Adrenal gland (tissue), 12 donors: ENCODE measurements around the gene NSG1. TPM values are rescaled to one million over a fixed set of nuclear protein-coding genes. Genes with fewer than 3 reads are reported as not detected.
A peak's percentile ranks its signal among the peaks of the same experiment; 100 is the strongest.
"Not testable (repeated sequence)": the region's sequence is repeated elsewhere in the genome, so short reads cannot be mapped to it uniquely, and the experiment has no call there.

Experiments used
- DNase-seq, 7 donors: peaks; one replicate each; pipeline ENCODE4 v3.0.0-alpha.2; 2019 to 2020
- H3K27ac ChIP-seq, 5 donors: fragments of 200-600 bp; sonication (generic) in 4 of 5; 1 replicate in 3 of 5; 2 replicates in 2 of 5; pipeline versions ENCODE4 v1.5.1 to v1.8.0; 2016 to 2020; ENCODE audit warnings: mild to moderate bottlenecking in 1 of 5
- H3K27me3 ChIP-seq: fragments of 200-600 bp; 2 replicates; pipeline ENCODE4 v1.8.0; 2021
- H3K36me3 ChIP-seq, 2 donors: fragments of 200-600 bp; replicated peaks in 1 of 2; 1 replicate in 1 of 2; 2 replicates in 1 of 2; pipeline versions ENCODE4 v1.5.1 to v1.8.0; 2018 to 2022
- H3K4me1 ChIP-seq, 2 donors: fragments of 200-600 bp; replicated peaks in 1 of 2; 1 replicate in 1 of 2; 2 replicates in 1 of 2; pipeline versions ENCODE4 v1.5.1 to v1.8.0; 2018 to 2021
- H3K4me3 ChIP-seq, 4 donors: fragments of 200-600 bp; sonication (generic) in 3 of 4; one replicate each; pipeline ENCODE4 v1.5.1; 2016 to 2018
- H3K9me3 ChIP-seq, 3 donors: fragments of 200-600 bp; sonication (generic) in 1 of 3; replicated peaks in 1 of 3; 1 replicate in 2 of 3; 2 replicates in 1 of 3; pipeline versions ENCODE4 v1.5.1 to v1.8.0; 2016 to 2021
- CTCF ChIP-seq, 6 experiments: fragments of 450-650 bp in 4 of 6; fragments of 200-600 bp in 2 of 6; sonication (generic) in 1 of 6; IDR thresholded peaks; 1 replicate in 5 of 6; 2 replicates in 1 of 6; pipeline versions ENCODE4 v1.5.1 to v1.8.0; 2016 to 2021; ENCODE audit warnings: antibody characterized with exemption in 6 of 6, mild to moderate bottlenecking in 2 of 6, moderate library complexity in 1 of 6
- POLR2A ChIP-seq, 2 donors: fragments of 450-650 bp; IDR thresholded peaks; one replicate each; pipeline ENCODE4 v1.6.1; 2017; ENCODE audit warnings: antibody characterized with exemption in 2 of 2, mild to moderate bottlenecking in 2 of 2, moderate library complexity in 1 of 2
- WGBS, 4 donors: extraction: QIAGEN DNeasy Blood & Tissue Kit in 2 of 4; methylation state at CpG; one replicate each; pipeline versions ENCODE4 v1.1.5 to v1.1.7; 2013 to 2017; 5-methylcytosine and 5-hydroxymethylcytosine counted together
- intact Hi-C, 2 donors: fragments of 100-400 bp; cut with DNase I; formaldehyde crosslinking; loops; one replicate each; pipeline versions ENCODE4 v1.14.1 to v1.15.0; 2022 to 2023
- polyA plus RNA-seq, 3 donors: library from polyadenylated mRNA; stranded (reverse); fragments of 200-250 nt in 2 of 3; fragments of 350-450 nt in 1 of 3; fragmentation: Illumina TruSeq in 1 of 3; extraction: RNeasy Lipid Tissue Mini Kit (QIAGEN cat#74804) in 1 of 3; gene quantifications; one replicate each; pipeline ENCODE4 v1.2.3, GENCODE V29; 2013 to 2014
- total RNA-seq, 9 donors: library from RNA; depleted of rRNA in 4 of 9; stranded (reverse); fragments of >200 nt in 4 of 9; fragments of 120-200 nt in 1 of 9; fragmentation: NEBNext Ultra II Directional in 1 of 9; extraction: Animal tissue kit (Norgen Biotek cat#: 25700) in 1 of 9; gene quantifications; one replicate each; pipeline versions ENCODE4 v1.1.0 to v1.2.4, GENCODE V29; 2013 to 2023
- donor health status: healthy with polysubstance abuse.
- donor health status: Bipolar disorder and iron deficiency.
- donor health status: DM: yes; HTN: yes; CAD: no.
- donor health status: DM: no; HTN: no; CAD: no.
- donor health status: DM: no; HTN: no; CAD: no.
- donor health status: DM: yes; HTN: yes; CAD: no.

Gene NSG1
- total and polyA plus RNA-seq, 12 donors, result 1.4 to 42.7 (median 9.9) TPM

GRCh38 chr4:4461178-4461577 is 74.3 kb downstream of the NSG1 start:
- peaks cover 0 to 12% of the 10 kb centered on the region in 2 donors for H3K36me3 ChIP-seq

DNA sequence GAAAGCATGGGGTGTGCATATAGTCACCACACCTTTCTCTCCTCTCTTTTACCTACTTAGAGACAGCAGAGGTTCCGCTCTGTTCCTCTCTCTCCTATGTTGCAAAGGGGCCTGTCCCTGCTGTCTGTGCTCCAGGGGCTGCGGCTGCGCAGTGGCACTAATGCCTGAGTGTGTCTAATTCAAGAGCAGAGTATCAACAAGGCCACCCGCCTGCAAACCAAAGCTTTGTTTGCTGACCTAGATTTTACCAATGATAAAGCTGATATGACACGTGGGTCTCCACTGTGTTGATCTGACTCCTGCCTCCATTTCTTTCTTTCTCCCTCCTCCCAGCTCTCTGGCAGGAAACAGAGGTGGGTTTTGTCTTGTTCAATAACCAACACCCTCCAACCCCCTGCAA is 74.9 kb downstream of the NSG1 start:
- Histone ChIP-seq H3K36me3 (peaks cover 0 to 8% of the 10 kb centered on the region in 2 donors), H3K27me3 (no peaks in the 10 kb centered on the region), H3K27ac (peak overlapping the region; percentile 45 to 77 (median 58)), H3K4me1 (peaks cover 24 to 40% of the 10 kb centered on the region in 2 donors), H3K9me3 (no peaks in the 10 kb centered on the region), H3K4me3 (peak overlapping the region in 1 of 4 donors; percentile 13)
- TF ChIP-seq POLR2A (IDR thresholded peaks at IDR 0.05) (peak in 1 of 2 donors; percentile 64), CTCF (IDR thresholded peaks at IDR 0.05) (no peak)
- DNase-seq, result peak; percentile 71 to 94 (median 89)
- 42 to 55% (median 48%) methylated on average over 5 of the region's 5 CpGs for WGBS, 4 donors
- intact Hi-C loops, result no loop called here

More at GRCh38 chr4:4461178-4461577, 74.3 kb downstream of the NSG1 start:
- Histone ChIP-seq H3K27me3 (no peaks in the 10 kb centered on the region), H3K9me3 (no peaks in the 10 kb centered on the region), H3K27ac (peak overlapping the region; percentile 18 to 77 (median 58)), H3K4me3 (peak overlapping the region in 1 of 4 donors; percentile 13), H3K4me1 (peaks cover 24 to 47% of the 10 kb centered on the region in 2 donors)
- no peak for TF ChIP-seq CTCF (IDR thresholded peaks at IDR 0.05)
- no peak for TF ChIP-seq POLR2A (IDR thresholded peaks at IDR 0.05)
- intact Hi-C loops, result no loop called here
- DNase-seq, result no peak

GRCh38 chr4:4462970-4463369 is 76.1 kb downstream of the NSG1 start:
- intact Hi-C loops, result no loop called here
- TF ChIP-seq CTCF (IDR thresholded peaks at IDR 0.05) (no peak), POLR2A (IDR thresholded peaks at IDR 0.05) (no peak)
- Histone ChIP-seq H3K9me3 (no peaks in the 10 kb centered on the region), H3K4me1 (peaks cover 24 to 29% of the 10 kb centered on the region in 2 donors), H3K27ac (peak overlapping the region in 3 of 5 donors; percentile 11 to 77 (median 58)), H3K36me3 (peaks cover 0 to 4% of the 10 kb centered on the region in 2 donors), H3K4me3 (no peak overlapping the region), H3K27me3 (no peaks in the 10 kb centered on the region)
- WGBS, 4 donors, result 50 to 63% (median 55%) methylated on average over 3 of the region's 3 CpGs
- no peak for DNase-seq

DNA sequence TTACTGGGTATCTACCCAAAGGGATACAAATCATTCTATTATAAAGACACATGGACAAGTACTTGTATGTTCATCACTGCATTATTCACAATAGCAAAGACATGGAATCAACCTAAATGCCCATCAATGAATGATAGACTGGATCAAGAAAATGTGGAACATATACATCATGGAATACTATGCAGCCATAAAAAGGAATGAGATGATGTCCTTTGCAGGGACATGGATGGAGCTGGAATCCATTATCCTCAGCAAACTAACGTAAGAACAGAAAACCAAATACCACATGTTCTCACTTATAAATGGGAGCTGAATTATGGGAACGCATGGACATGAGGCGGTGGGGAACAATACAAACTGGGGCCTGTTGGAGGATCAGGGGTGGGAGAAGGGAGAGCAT is 78.3 kb downstream of the NSG1 start:
- H3K27ac ChIP-seq, intact Hi-C loops, DNase-seq, H3K27me3 ChIP-seq, H3K9me3 ChIP-seq, H3K4me3 ChIP-seq: not testable (repeated sequence)
- H3K36me3 ChIP-seq, result peaks cover 0 to 13% of the 10 kb centered on the region in 2 donors
- WGBS, 4 donors, result 97 to 100% (median 98%) methylated on average over 3 of the region's 3 CpGs
- peaks cover 24 to 29% of the 10 kb centered on the region in 2 donors for H3K4me1 ChIP-seq

Other genes starting within 250 kb of the NSG1 start
- not detected for gene OTOP1, start 160.2 kb upstream of the NSG1 start, total RNA-seq
- not detected for gene OTOP1, start 160.2 kb upstream of the NSG1 start, polyA plus RNA-seq
- 10 to 100 TPM; 15.3 to 31.0 (median 29.5) TPM for gene TMEM128, start 138.9 kb upstream of the NSG1 start, total RNA-seq
- gene TMEM128, start 138.9 kb upstream of the NSG1 start, polyA plus RNA-seq, result 10 to 100 TPM; 14.6 to 33.2 (median 23.0) TPM
- 10 to 100 TPM in 3 of 9 donors, 1 to 10 TPM in 6; 5.1 to 19.1 (median 8.0) TPM for gene LYAR, start 96.9 kb upstream of the NSG1 start, total RNA-seq
- 10 to 100 TPM; 10.1 to 30.1 (median 19.5) TPM for gene LYAR, start 96.9 kb upstream of the NSG1 start, polyA plus RNA-seq
- 1 to 10 TPM; 3.3 to 7.2 (median 5.6) TPM for gene ZBTB49, start 96.9 kb upstream of the NSG1 start, total RNA-seq
- 1 to 10 TPM; 3.3 to 4.9 (median 4.4) TPM for gene ZBTB49, start 96.9 kb upstream of the NSG1 start, polyA plus RNA-seq
- gene STX18, start 154.9 kb downstream of the NSG1 start, total RNA-seq, result 10 to 100 TPM; 28.6 to 52.9 (median 35.4) TPM
- 10 to 100 TPM; 39.4 to 88.5 (median 60.8) TPM for gene STX18, start 154.9 kb downstream of the NSG1 start, polyA plus RNA-seq